ENCODE data around the gene GRIN2A.

DNA sequence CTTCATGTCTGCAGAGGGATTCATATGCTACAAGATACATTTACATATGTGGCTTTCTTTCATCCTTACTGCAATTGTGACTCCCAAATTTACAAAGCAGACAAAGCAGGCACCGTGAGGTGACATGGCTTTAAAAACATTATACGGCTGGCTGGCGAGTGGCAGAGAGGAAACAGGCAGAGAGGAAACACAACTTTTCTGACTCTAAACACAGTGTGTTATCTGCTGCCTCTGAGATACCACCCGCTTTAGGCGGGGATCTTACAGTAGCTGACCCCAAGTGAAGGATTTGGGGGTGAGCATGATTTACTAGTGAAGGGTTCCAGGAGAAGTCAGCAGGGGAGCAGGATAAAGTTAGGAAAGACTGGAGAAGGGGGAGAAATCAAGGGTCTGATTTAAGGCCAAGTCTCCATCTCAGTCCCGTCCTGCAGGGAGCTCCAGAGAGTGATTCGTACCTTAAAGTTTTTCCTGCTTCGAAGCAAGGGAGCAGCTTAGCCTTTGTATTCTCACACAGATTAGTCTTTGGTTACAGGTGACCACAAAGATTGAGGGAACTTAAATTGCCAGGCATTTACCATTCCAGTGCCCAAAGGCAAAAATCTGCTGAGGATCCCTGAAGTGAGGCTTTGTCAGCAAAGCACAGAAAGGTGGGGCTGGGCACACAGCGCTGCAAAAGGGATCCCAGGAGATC is 355.0 kb downstream of the GRIN2A start:
- TF ChIP-seq POLR2A (IDR thresholded peaks at IDR 0.05; ENCODE audit: low read depth), result no peak
- TF ChIP-seq, protein P1, sequence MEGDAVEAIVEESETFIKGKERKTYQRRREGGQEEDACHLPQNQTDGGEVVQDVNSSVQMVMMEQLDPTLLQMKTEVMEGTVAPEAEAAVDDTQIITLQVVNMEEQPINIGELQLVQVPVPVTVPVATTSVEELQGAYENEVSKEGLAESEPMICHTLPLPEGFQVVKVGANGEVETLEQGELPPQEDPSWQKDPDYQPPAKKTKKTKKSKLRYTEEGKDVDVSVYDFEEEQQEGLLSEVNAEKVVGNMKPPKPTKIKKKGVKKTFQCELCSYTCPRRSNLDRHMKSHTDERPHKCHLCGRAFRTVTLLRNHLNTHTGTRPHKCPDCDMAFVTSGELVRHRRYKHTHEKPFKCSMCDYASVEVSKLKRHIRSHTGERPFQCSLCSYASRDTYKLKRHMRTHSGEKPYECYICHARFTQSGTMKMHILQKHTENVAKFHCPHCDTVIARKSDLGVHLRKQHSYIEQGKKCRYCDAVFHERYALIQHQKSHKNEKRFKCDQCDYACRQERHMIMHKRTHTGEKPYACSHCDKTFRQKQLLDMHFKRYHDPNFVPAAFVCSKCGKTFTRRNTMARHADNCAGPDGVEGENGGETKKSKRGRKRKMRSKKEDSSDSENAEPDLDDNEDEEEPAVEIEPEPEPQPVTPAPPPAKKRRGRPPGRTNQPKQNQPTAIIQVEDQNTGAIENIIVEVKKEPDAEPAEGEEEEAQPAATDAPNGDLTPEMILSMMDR (IDR thresholded peaks at IDR 0.05), result no peak
